NCI-H2196 (cell line): Measurements from ENCODE around the gene USP6NL.

Experiments used
- DNase-seq: peaks from one replicate; lab custom pipeline; 2025; ENCODE audit not compliant: unreplicated experiment; lab: John Stamatoyannopoulos, UW

Gene USP6NL

GRCh38 chr10:11594589-11595394 is 16.7 kb downstream of the USP6NL start:
- DNase-seq: no peak

GRCh38 chr10:11593612-11594011 is 17.8 kb downstream of the USP6NL start:
- DNase-seq: no peak

- no peak for DNase-seq
Observed at GRCh38 chr10:11589738-11590137, 21.7 kb downstream of the USP6NL start.

- DNase-seq: no peak
Observed at GRCh38 chr10:11588873-11589574, 22.4 kb downstream of the USP6NL start.

GRCh38 chr10:11587722-11588259 is 23.7 kb downstream of the USP6NL start:
- no peak for DNase-seq

- no peak for DNase-seq
Observed at GRCh38 chr10:11586170-11586569, 25.3 kb downstream of the USP6NL start.

GRCh38 chr10:11581213-11581612 is 30.2 kb downstream of the USP6NL start:
- no peak for DNase-seq

- DNase-seq: no peak
Observed at GRCh38 chr10:11579885-11580284, 31.6 kb downstream of the USP6NL start.

- DNase-seq: no peak
Observed at GRCh38 chr10:11578802-11579255, 32.6 kb downstream of the USP6NL start.

GRCh38 chr10:11576092-11576809 is 35.2 kb downstream of the USP6NL start:
- DNase-seq: no peak

GRCh38 chr10:11573497-11573896 is 38.0 kb downstream of the USP6NL start:
- no peak for DNase-seq

- DNase-seq: no peak
Observed at GRCh38 chr10:11570751-11571150, 40.7 kb downstream of the USP6NL start.

GRCh38 chr10:11569471-11569870 is 42.0 kb downstream of the USP6NL start:
- no peak for DNase-seq

- DNase-seq: no peak
Observed at GRCh38 chr10:11568578-11568977, 42.9 kb downstream of the USP6NL start.

- DNase-seq: no peak
Observed at GRCh38 chr10:11564741-11565140, 46.7 kb downstream of the USP6NL start.

- DNase-seq: no peak
Observed at GRCh38 chr10:11563936-11564335, 47.5 kb downstream of the USP6NL start.

GRCh38 chr10:11562888-11563287 is 48.6 kb downstream of the USP6NL start:
- no peak for DNase-seq

GRCh38 chr10:11560076-11560709 is 51.3 kb downstream of the USP6NL start:
- DNase-seq: no peak

- no peak for DNase-seq
Observed at GRCh38 chr10:11557967-11558366, 53.5 kb downstream of the USP6NL start.

- DNase-seq: no peak
Observed at GRCh38 chr10:11557513-11557912, 53.9 kb downstream of the USP6NL start.

GRCh38 chr10:11555556-11555955 is 55.9 kb downstream of the USP6NL start:
- DNase-seq: no peak
